Measurements from ENCODE around the gene MAP3K5. TPM values are rescaled to one million over a fixed set of nuclear protein-coding genes. Genes with fewer than 3 reads are reported as not detected.
A peak's percentile ranks its signal among the peaks of the same experiment; 100 is the strongest.
"Not testable (repeated sequence)": the region's sequence is repeated elsewhere in the genome, so short reads cannot be mapped to it uniquely, and the experiment has no call there.

The MAP3K5 gene
- polyA plus RNA-seq (2013, experiment 1 of 2; ENCODE audit: insufficient read length): 3.7 TPM
- 3.8 TPM for polyA plus RNA-seq (2013, experiment 2 of 2; ENCODE audit: insufficient read length)

GRCh38 chr6:136792410-136793262 is at the start of gene MAP3K5:
Gene MAP3K5, minus strand, starts transcription at chr6:136792477. Its CDS starts 320 bp downstream, at chr6:136792157.
- peak; percentile 81 for DNase-seq

DNA sequence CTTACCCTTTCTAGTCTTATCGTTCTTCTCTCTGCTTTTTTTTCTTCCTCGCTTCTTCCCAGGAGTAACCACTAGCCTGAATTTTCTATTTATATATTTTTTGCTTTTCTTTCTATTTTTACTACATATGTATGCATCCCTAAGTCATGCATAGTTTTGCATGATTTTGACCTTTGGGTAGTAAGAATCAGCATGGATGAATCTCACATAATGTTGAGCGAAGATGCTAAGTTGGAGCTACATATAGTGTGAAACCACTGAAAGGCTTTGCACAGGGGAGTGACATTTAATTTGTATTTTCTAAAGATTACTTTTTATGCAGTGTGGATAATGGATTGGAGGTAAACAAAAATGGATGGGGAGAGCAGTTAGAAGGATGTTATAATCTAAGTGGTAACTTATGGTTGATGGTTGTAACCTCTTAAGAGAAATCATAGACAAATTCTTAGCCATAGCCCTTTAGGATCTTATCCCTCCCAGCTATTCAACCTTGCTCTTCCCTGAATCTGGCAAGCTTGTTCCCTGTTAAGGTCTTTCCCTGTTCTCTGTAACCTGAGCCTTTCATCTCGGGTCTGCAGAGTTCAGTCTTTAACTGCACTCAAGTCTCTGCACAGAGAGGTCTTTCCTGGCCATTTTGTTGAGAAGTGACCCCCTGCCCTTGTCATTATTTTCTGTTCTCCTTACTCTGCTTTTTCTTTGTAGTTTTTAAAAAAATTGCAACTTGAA is 48.2 kb upstream of the MAP3K5 start:
- DNase-seq: no peak

- DNase-seq: no peak
These were observed 39.7 kb upstream of the MAP3K5 start for GRCh38 chr6:136831873-136832562.

- DNase-seq: no peak
These were observed 33.9 kb upstream of the MAP3K5 start for GRCh38 chr6:136826216-136826615.

- DNase-seq: no peak
These were observed 30.9 kb upstream of the MAP3K5 start for GRCh38 chr6:136823128-136823660.

- DNase-seq: peak; percentile 93
These were observed 30.3 kb upstream of the MAP3K5 start, which contains the start of gene PEX7 for GRCh38 chr6:136822376-136823127. Gene PEX7, plus strand, starts transcription at chr6:136822592. Its CDS starts 74 bp downstream, at chr6:136822666.

- peak; percentile 35 for DNase-seq
These were observed 29.7 kb upstream of the MAP3K5 start for GRCh38 chr6:136822046-136822375.

DNA sequence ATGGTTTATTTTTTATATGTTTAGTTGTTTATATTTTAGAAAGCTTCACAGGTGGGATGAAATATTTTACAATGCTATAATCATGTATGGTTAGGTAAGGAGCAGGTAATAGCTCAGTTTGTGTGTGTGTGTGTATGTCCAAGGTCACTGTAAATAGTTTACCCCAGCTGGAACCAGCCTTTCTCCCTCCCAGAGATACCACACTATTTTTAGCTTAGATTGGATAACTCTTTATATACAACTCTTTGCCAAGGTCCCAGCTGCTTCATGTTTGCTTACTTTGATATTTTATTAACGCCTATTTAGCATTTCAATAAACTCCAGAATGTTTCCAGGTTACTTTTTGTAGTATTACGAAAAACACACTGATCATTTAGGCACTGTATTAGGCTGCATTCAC is 28.3 kb upstream of the MAP3K5 start:
- DNase-seq: no peak

DNA sequence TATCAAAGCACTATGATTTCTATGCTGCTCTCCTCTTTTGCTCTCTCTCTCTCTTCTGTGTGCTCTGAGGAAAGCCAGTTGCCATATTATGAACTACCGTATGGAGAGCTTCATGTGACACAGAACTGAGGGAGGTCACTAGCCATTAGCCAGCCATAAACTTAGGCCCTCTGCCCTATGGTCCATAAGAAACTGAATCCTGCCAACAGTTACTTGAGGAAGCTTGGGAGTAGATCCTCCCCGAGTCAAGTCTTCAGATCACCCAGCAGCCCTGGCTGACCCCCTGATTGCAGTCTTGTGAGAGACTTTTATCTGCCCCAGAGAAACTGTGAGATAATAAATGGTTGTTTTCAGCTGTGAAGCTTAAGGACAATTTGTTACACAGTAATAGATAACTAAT is 24.4 kb upstream of the MAP3K5 start:
- no peak for DNase-seq

DNA sequence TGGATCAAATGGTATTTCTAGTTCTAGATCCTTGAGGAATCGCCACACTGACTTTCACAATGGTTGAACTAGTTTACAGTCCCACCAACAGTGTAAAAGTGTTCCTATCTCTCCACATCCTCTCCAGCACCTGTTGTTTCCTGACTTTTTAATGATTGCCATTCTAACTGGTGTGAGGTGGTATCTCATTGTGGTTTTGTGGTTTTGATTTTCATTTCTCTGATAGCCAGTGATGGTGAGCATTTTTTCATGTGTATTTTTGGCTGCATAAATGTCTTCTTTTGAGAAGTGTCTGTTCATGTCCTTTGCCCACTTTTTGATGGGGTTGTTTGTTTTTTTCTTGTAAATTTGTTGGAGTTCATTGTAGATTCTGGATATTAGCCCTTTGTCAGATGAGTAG is 23.3 kb upstream of the MAP3K5 start:
- DNase-seq: not testable (repeated sequence)

DNA sequence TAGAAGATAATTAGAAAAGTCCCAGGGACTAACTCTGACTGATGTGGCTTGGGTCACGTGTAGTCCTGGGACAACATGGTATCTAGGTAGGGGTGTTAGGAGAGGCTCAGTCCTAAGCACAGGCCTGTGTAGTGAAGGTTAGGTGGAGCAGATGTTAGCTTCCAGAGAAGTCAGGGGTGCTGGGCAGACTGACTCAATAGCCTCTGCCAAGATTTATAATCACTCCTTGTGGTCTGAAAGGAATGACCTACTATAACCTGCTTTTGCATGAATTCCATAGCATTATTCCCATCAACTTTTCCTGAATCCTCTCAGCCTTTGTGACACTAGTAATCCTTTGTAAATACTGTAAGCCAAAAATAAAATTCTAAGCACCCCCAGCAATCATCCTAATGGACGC is 19.9 kb upstream of the MAP3K5 start:
- peak; percentile 38 for DNase-seq

- DNase-seq: peak; percentile 17
These were observed 19.0 kb upstream of the MAP3K5 start for GRCh38 chr6:136811272-136811671.

DNA sequence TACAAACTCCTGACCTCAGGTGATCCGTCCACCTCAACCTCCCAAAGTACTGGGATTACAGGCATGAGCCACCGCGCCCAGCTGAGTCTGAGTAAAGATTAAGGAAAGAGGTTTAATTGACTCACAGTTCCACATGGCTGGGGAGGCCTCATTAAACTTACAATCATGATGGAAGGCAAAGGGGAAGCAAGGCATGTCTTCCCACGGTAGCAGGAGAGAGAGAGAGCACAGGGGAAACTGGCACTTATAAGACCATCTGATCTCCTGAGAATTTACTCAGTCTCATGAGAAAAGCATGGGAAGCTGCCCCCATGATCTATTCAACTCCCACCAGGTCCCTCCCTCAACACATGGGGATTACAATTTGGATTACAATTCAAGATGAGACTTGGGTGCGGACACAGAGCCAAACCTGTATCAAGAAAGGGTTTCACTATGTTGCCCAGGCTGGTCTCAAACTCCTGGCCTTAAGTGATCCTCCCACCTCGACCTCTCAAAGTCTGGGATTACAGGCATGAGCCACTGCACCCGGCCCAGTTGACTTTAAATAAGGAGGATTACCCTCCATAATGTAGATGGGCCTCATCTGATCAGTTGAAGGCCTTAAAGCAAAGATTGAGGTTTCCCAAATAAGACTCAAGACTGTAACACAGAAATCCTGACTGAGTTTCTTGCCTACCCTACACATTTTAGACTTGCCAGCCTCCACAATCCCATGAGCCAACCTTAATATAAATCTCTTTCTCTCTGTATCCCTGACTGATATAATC is 17.0 kb upstream of the MAP3K5 start:
- DNase-seq: no peak

DNA sequence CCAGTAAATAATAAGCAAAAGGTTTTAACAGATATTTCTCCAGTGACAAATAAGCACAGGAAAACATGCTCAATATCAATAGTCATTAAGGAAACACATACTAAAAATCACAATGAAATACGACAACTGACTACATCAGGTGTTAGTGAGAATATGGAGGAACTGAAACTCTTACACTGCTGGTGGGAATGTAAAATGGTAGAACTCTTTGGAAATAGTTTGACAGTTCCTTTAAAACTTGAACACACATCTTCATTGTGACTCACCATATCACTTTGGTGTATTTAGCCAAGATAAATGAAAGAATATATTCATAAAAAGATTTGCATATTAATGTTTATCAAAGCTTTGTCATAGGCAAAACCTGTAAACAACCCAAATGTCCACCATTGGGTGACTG is 11.3 kb upstream of the MAP3K5 start:
- no peak for DNase-seq

DNA sequence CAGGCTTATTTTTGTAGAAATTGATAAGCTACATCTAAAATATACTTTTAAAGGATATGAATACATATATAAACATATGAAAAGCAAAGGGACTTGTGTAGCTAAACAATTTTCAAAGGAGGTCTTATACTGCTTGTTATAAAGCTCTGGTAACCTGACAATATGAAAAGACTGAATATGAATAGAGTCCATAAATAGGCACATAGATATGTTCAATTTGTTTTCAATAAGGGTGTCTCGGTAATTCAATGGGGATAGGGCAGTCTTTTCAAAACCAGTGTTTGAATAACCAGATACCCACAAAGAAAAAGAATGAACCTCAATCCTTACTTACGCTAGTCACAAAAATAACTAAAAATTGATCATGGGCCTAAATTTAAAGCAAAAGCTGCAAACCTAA is 9.3 kb upstream of the MAP3K5 start:
- no peak for DNase-seq

- peak; percentile 28 for DNase-seq
These were observed 5.8 kb upstream of the MAP3K5 start for GRCh38 chr6:136798044-136798443.

- peak; percentile 16 for DNase-seq
These were observed 3.7 kb upstream of the MAP3K5 start for GRCh38 chr6:136795996-136796395.

GRCh38 chr6:136795386-136795785 is 3.1 kb upstream of the MAP3K5 start:
- DNase-seq: no peak

DNA sequence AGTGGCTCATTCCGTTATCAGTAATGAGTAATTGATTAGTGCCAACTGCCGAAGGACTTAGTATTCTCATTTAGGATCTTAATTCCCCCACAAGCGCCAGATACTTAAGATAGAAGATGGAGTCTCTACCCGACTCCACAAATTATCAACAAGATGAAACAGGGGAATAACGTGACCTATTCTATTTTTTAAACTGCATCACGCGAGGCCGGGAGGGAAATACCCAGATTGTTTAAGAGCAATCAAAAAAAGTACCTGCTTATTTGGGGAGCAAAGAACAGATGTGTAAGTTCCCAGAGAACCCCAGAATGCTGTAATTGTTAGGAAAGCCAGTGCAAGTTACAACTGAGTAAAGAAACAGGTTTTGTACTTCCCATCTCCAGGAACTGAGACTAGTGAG is 1.1 kb upstream of the MAP3K5 start:
- no peak for DNase-seq

DNA sequence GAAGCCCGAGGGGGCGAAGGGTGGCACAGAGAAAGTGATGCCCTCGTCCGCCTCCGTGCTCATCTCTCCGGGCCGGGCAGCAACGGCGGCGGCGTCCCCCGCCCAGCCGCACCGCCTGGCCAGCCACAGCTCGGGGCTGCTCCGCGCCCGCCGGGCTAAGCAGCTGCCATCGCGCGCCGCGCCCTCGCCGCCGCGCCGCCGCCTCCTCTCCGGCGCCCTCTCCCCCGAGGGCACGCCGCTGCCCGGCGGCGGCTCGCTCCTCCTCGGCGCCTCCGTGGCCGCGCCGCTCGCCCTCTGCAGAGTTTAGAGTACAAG is 225 bp downstream of the MAP3K5 start:
- DNase-seq: no peak

GRCh38 chr6:136791296-136792094 is 782 bp downstream of the MAP3K5 start:
- peak; percentile 23 for DNase-seq
